ENCODE data around the gene PTGDR.

DNA sequence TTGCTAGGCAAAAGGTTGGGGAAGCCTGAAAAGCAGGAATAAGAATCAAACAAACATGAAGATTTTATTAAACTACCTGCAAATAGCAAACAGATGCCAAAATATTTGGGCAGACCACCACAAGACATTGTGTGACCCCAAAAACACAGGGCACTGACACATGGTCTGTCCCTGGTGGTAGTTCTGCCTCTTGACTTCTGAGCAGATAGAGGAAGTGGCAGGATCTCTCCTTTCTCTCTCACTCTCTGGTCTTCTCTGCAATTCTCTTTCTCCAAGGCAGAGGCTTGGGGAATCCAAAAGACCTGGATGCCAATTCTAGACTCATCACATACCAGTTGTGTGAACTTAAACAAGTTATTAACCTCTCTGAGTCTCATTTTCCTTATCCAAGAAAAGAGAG is 4.3 kb upstream of the PTGDR start:
- TF ChIP-seq POLR2A (IDR thresholded peaks at IDR 0.05): no peak
- TF ChIP-seq, protein P1, sequence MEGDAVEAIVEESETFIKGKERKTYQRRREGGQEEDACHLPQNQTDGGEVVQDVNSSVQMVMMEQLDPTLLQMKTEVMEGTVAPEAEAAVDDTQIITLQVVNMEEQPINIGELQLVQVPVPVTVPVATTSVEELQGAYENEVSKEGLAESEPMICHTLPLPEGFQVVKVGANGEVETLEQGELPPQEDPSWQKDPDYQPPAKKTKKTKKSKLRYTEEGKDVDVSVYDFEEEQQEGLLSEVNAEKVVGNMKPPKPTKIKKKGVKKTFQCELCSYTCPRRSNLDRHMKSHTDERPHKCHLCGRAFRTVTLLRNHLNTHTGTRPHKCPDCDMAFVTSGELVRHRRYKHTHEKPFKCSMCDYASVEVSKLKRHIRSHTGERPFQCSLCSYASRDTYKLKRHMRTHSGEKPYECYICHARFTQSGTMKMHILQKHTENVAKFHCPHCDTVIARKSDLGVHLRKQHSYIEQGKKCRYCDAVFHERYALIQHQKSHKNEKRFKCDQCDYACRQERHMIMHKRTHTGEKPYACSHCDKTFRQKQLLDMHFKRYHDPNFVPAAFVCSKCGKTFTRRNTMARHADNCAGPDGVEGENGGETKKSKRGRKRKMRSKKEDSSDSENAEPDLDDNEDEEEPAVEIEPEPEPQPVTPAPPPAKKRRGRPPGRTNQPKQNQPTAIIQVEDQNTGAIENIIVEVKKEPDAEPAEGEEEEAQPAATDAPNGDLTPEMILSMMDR (IDR thresholded peaks at IDR 0.05): no peak
